HepG2 (cell line): ENCODE data around the gene GSX1. TPM values are rescaled to one million over a fixed set of nuclear protein-coding genes. Genes with fewer than 3 reads are reported as not detected.

Experiments used
- ATAC-seq: fragments of 200-7000 bp; cut with Tn5 transposase; 3 replicates; pipeline ENCODE4 v1.9.1; 2020; ENCODE audit warnings: mild to moderate bottlenecking, moderate library complexity
- BruUV-seq: library from RNA; stranded (reverse); fragments of 400-500 nt; replicated peaks from 2 replicates; lab custom pipeline; 2021; lab: Mats Ljungman, UMichigan
- CTCF ChIA-PET: fragments of 300-600 bp; formaldehyde crosslinking; extraction: SDS; loops from one replicate; lab custom pipeline; 2021; ENCODE audit warnings: low total read pairs, inconsistent platforms, low intra/inter-chr PET ratio; lab: Yijun Ruan, JAX
- POLR2A ChIA-PET: fragments of 350-600 bp; sonication (Branson Sonifier 250); formaldehyde crosslinking; loops from one replicate; lab custom pipeline; 2020; ENCODE audit warnings: antibody characterized with exemption, inconsistent platforms; lab: Yijun Ruan, JAX
- DNase-seq: peaks from one replicate; pipeline ENCODE4 v3.0.0-alpha.2; 2015; ENCODE audit warnings: low spot score
- FAIRE-seq: peaks from 3 replicates; lab custom pipeline; 2011; peaks lifted over from hg19 to GRCh38; lab: Jason Lieb, UNC
- H2AFZ ChIP-seq: one replicate; pipeline ENCODE4 v1.6.1; 2011; ENCODE audit warnings: low read length, inconsistent platforms
- H3K27ac ChIP-seq: fragments of 300-600 bp; 3 replicates; pipeline ENCODE4 v1.8.0; 2011; ENCODE audit warnings: mixed run types, mild to moderate bottlenecking, mixed read lengths, low read length, inconsistent platforms; ENCODE audit not compliant: insufficient read depth; ENCODE audit errors: extremely low read length
- H3K27me3 ChIP-seq, 2 experiments: fragments of 200-600 bp in 1 of 2; 2 replicates in 1 of 2; 3 replicates in 1 of 2; pipeline versions ENCODE4 v1.6.0 to v1.8.0; 2011; ENCODE audit warnings: low read length in 2 of 2, mild to moderate bottlenecking in 2 of 2, moderate library complexity in 2 of 2, inconsistent platforms in 1 of 2; ENCODE audit not compliant: insufficient read depth in 2 of 2, control insufficient read depth in 1 of 2
- H3K36me3 ChIP-seq, 2 experiments: fragments of 200-600 bp in 1 of 2; replicated peaks in 1 of 2; 2 replicates in 1 of 2; 3 replicates in 1 of 2; pipeline versions ENCODE4 v1.5.1 to v1.8.0; 2011; ENCODE audit warnings: low read length in 2 of 2, inconsistent platforms in 1 of 2; ENCODE audit not compliant: insufficient read depth in 2 of 2, control insufficient read depth in 1 of 2
- H3K4me1 ChIP-seq: 2 replicates; pipeline ENCODE4 v1.5.1; 2012; ENCODE audit warnings: low read length, inconsistent platforms; ENCODE audit not compliant: insufficient read depth
- H3K4me2 ChIP-seq: 2 replicates; pipeline ENCODE4 v1.6.0; 2011; ENCODE audit warnings: low read depth, low read length, inconsistent platforms
- H3K4me3 ChIP-seq, 3 experiments: fragments of 200-600 bp in 1 of 3; sonication (generic), shearing (Covaris generic) in 1 of 3; replicated peaks in 1 of 3; 2 replicates each; pipeline ENCODE4 v1.5.1; 2011 to 2016; ENCODE audit warnings: low read length in 3 of 3, inconsistent platforms in 2 of 3, low read depth in 2 of 3, mild to moderate bottlenecking in 2 of 3, control low read depth in 1 of 3, mixed read lengths in 1 of 3; ENCODE audit not compliant: insufficient read depth in 1 of 3
- H3K79me2 ChIP-seq: one replicate; pipeline ENCODE4 v1.6.1; 2011; ENCODE audit warnings: low read length, inconsistent platforms; ENCODE audit not compliant: insufficient read depth
- H3K9ac ChIP-seq: 2 replicates; pipeline ENCODE4 v1.6.0; 2011; ENCODE audit warnings: mild to moderate bottlenecking, low read depth, low read length, inconsistent platforms; ENCODE audit not compliant: insufficient read depth
- H3K9me3 ChIP-seq: 2 replicates; pipeline ENCODE4 v1.5.1; 2012; ENCODE audit warnings: mild to moderate bottlenecking, low read length
- H4K20me1 ChIP-seq: 2 replicates; pipeline ENCODE4 v1.6.0; 2011; ENCODE audit warnings: inconsistent platforms, mild to moderate bottlenecking, low read length, moderate library complexity; ENCODE audit not compliant: insufficient read depth
- ARNT2 ChIP-seq: sonication (generic); formaldehyde crosslinking; IDR thresholded peaks from 2 replicates; pipeline ENCODE4 v1.8.0; 2022; ENCODE audit warnings: mild to moderate bottlenecking, low read depth, missing genetic modification reagents, moderate library complexity
- GLI4 ChIP-seq: sonication (generic); formaldehyde crosslinking; IDR thresholded peaks from 2 replicates; pipeline ENCODE4 v1.5.1; 2020; ENCODE audit warnings: missing genetic modification reagents, mild to moderate bottlenecking, moderate library complexity, borderline replicate concordance
- IRF2 ChIP-seq: IDR thresholded peaks from 2 replicates; pipeline ENCODE4 v1.6.1; 2018; ENCODE audit warnings: missing genetic modification reagents, missing compliant biosample characterization
- RAD21 ChIP-seq: fragments of 450-650 bp; formaldehyde crosslinking; IDR thresholded peaks from 2 replicates; pipeline ENCODE4 v1.5.0; 2020; ENCODE audit warnings: mild to moderate bottlenecking
- SP5 ChIP-seq: IDR thresholded peaks from 2 replicates; pipeline ENCODE4 v1.6.1; 2016; ENCODE audit warnings: low read depth, borderline replicate concordance
- TAF1 ChIP-seq: sonication (generic); formaldehyde crosslinking; IDR thresholded peaks from 2 replicates; pipeline ENCODE4 v1.4.0; 2020; ENCODE audit warnings: missing genetic modification reagents
- TBX3 ChIP-seq: fragments of 450-650 bp; IDR thresholded peaks from 2 replicates; pipeline ENCODE4 v1.6.1; 2017; ENCODE audit warnings: antibody characterized with exemption, mild to moderate bottlenecking, inconsistent platforms, borderline replicate concordance
- ZNF10 ChIP-seq: sonication (generic); formaldehyde crosslinking; IDR thresholded peaks from 2 replicates; pipeline ENCODE4 v1.4.0; 2020; ENCODE audit warnings: mild to moderate bottlenecking, low read depth, missing genetic modification reagents, borderline replicate concordance
- ZNF792 ChIP-seq: IDR thresholded peaks from 2 replicates; pipeline ENCODE4 v1.6.1; 2016
- ZNF850 ChIP-seq: sonication (generic); formaldehyde crosslinking; conservative IDR thresholded peaks from 2 replicates; pipeline ENCODE4 v1.9.0; 2021; ENCODE audit warnings: mild to moderate bottlenecking, missing genetic modification reagents
- WGBS: methylation state at CpG from one replicate; pipeline ENCODE4 v1.1.6; 2017; ENCODE audit warnings: low lambda C conversion rate; 5-methylcytosine and 5-hydroxymethylcytosine counted together
- in situ Hi-C: cut with HindIII; loops from 2 replicates; pipeline ENCODE4 v1.10.0; 2017; ENCODE audit warnings: low pct_unique_long_range_greater_than_20kb; ENCODE audit not compliant: extremely low pct_ligation_motif_present
- intact Hi-C: fragments of 100-400 bp; cut with micrococcal nuclease; formaldehyde crosslinking; loops from one replicate; pipeline ENCODE4 v1.10.0; 2022; ENCODE audit not compliant: unreplicated experiment
- polyA plus RNA-seq, 8 experiments: library from polyadenylated mRNA; depleted of rRNA in 3 of 8; stranded (reverse) in 7 of 8; unstranded in 1 of 8; fragments of >200 nt; fragmentation: Illumina TruSeq in 4 of 8; extraction: Trizol in 4 of 8; gene quantifications; 2 replicates each; pipeline versions ENCODE4 v1.2.1 to v1.2.3, GENCODE V29; 2011 to 2016; ENCODE audit warnings: low read depth in 4 of 8, missing spikeins in 1 of 8, mixed read lengths in 1 of 8; ENCODE audit not compliant: insufficient read depth in 1 of 8
- total RNA-seq, 5 experiments: library from RNA; depleted of rRNA; stranded (reverse); fragments of >200 nt; fragmentation: Illumina TruSeq; extraction: Trizol; gene quantifications; 2 replicates each; pipeline ENCODE4 v1.2.3, GENCODE V29; 2016; ENCODE audit warnings: low read depth in 1 of 5
- TF ChIP-seq, protein P1 (sequence below): sonication (generic); formaldehyde crosslinking; IDR thresholded peaks from 2 replicates; pipeline ENCODE4 v1.4.0; 2020; ENCODE audit warnings: missing genetic modification reagents, borderline replicate concordance
- TF ChIP-seq, protein P2 (sequence below): sonication (generic); formaldehyde crosslinking; IDR thresholded peaks from 2 replicates; pipeline ENCODE4 v1.5.0; 2020; ENCODE audit warnings: mild to moderate bottlenecking, low read depth, missing genetic modification reagents, borderline replicate concordance
- TF ChIP-seq, protein P3 (sequence below): sonication (generic); formaldehyde crosslinking; IDR thresholded peaks from 2 replicates; pipeline ENCODE4 v1.5.0; 2020; ENCODE audit warnings: mild to moderate bottlenecking, missing genetic modification reagents, borderline replicate concordance

The GSX1 gene
- total and polyA plus RNA-seq, 2 of the 13 experiments (the other 11 are each of a cell fraction or from before 2014, with no cell fraction given) = not detected

DNA sequence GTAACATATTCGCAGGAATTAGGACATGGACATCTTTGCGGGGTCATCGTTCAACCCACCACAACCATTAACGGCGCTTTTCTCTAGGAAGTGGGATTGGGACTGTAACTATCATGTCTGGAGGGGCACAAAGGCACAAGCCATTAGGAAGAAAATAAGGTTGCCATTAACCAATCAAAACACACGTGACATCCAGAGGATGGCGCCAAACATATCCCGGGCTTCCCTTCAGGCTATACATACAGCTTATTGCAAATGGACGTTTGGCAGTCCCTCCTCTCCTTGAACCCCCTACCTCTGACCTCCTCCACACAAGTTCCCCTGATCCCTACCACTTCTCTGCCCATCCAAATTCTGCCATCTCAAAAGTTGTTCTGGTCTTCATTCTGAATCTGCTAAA lies 26.6 kb upstream of the GSX1 start:
- WGBS = 66% methylated on average over 9 of the region's 9 CpGs
- no peak for DNase-seq
- H3K9ac ChIP-seq = no peak overlapping the region
- no peaks in the 10 kb centered on the region for H3K4me1 ChIP-seq
- no peak for FAIRE-seq
- H4K20me1 ChIP-seq = no peaks in the 10 kb centered on the region
- ATAC-seq = no peak
- H3K79me2 ChIP-seq = no peaks in the 10 kb centered on the region
- H3K4me3 ChIP-seq = no peak overlapping the region
- H2AFZ ChIP-seq = no peak overlapping the region
- in situ Hi-C loops (no loop called here), intact Hi-C loops (no loop called here)
- ChIA-PET CTCF (no interaction called here), POLR2A (no interaction called here)
- no peak overlapping the region for H3K27ac ChIP-seq
- no peak overlapping the region for H3K4me2 ChIP-seq
- H3K36me3 ChIP-seq = no peaks in the 10 kb centered on the region
- no peaks in the 10 kb centered on the region for H3K27me3 ChIP-seq
- no TSS peak for BruUV-seq
- TF ChIP-seq ZNF792 (CRISPR knock-in tag) (no peak), ZNF850 (CRISPR knock-in tag) (no peak), IRF2 (CRISPR knock-in tag) (no peak), TAF1 (CRISPR knock-in tag) (no peak), GLI4 (CRISPR knock-in tag) (no peak), ARNT2 (no peak), TBX3 (no peak), ZNF10 (CRISPR knock-in tag) (no peak), SP5 (CRISPR knock-in tag) (no peak), RAD21 (CRISPR knock-in tag) (no peak)
- TF ChIP-seq, protein P1, sequence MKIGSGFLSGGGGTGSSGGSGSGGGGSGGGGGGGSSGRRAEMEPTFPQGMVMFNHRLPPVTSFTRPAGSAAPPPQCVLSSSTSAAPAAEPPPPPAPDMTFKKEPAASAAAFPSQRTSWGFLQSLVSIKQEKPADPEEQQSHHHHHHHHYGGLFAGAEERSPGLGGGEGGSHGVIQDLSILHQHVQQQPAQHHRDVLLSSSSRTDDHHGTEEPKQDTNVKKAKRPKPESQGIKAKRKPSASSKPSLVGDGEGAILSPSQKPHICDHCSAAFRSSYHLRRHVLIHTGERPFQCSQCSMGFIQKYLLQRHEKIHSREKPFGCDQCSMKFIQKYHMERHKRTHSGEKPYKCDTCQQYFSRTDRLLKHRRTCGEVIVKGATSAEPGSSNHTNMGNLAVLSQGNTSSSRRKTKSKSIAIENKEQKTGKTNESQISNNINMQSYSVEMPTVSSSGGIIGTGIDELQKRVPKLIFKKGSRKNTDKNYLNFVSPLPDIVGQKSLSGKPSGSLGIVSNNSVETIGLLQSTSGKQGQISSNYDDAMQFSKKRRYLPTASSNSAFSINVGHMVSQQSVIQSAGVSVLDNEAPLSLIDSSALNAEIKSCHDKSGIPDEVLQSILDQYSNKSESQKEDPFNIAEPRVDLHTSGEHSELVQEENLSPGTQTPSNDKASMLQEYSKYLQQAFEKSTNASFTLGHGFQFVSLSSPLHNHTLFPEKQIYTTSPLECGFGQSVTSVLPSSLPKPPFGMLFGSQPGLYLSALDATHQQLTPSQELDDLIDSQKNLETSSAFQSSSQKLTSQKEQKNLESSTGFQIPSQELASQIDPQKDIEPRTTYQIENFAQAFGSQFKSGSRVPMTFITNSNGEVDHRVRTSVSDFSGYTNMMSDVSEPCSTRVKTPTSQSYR (CRISPR knock-in tag) = no peak
- TF ChIP-seq, protein P2, sequence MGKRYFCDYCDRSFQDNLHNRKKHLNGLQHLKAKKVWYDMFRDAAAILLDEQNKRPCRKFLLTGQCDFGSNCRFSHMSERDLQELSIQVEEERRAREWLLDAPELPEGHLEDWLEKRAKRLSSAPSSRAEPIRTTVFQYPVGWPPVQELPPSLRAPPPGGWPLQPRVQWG (CRISPR knock-in tag) = no peak
- TF ChIP-seq, protein P3, sequence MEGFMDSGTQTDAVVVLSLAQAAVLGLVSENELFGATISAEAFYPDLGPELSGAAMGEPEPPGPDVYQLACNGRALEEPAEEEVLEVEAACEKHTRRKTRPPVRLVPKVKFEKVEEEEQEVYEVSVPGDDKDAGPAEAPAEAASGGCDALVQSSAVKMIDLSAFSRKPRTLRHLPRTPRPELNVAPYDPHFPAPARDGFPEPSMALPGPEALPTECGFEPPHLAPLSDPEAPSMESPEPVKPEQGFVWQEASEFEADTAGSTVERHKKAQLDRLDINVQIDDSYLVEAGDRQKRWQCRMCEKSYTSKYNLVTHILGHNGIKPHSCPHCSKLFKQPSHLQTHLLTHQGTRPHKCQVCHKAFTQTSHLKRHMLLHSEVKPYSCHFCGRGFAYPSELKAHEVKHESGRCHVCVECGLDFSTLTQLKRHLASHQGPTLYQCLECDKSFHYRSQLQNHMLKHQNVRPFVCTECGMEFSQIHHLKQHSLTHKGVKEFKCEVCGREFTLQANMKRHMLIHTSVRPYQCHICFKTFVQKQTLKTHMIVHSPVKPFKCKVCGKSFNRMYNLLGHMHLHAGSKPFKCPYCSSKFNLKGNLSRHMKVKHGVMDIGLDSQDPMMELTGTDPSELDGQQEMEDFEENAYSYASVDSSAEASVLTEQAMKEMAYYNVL = no peak
- H3K9me3 ChIP-seq = no peaks in the 10 kb centered on the region
